GM18517 (cell line): ENCODE measurements around the gene TRIM71.
"Not testable (repeated sequence)": the region's sequence is repeated elsewhere in the genome, so short reads cannot be mapped to it uniquely, and the experiment has no call there.

Experiments
- ATAC-seq: cut with Tn5 transposase; IDR thresholded peaks from one replicate; pipeline ENCODE4 v1.9.1; 2021; ENCODE audit warnings: mild to moderate bottlenecking, moderate library complexity; ENCODE audit not compliant: unreplicated experiment

TRIM71 gene

DNA sequence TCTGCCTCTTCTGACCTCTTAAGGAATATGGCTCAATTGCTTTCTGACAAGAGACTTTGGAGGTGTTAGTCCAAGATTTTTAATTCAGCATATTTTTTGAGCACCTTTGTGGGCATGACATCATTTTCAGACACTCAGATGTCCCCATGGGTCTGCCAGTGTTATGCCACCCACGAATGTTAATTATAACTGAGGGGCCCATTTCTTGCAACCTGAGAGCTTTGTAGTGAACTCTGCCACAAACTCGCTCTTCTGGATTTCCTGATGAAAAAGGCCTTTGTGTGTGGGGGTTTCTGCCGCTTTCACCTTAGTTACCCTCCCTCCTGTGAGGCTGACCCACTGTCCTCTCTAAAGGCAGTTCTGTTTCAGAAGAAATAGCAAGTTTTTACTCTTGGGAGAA lies 69.1 kb downstream of the TRIM71 start:
- ATAC-seq: no peak

DNA sequence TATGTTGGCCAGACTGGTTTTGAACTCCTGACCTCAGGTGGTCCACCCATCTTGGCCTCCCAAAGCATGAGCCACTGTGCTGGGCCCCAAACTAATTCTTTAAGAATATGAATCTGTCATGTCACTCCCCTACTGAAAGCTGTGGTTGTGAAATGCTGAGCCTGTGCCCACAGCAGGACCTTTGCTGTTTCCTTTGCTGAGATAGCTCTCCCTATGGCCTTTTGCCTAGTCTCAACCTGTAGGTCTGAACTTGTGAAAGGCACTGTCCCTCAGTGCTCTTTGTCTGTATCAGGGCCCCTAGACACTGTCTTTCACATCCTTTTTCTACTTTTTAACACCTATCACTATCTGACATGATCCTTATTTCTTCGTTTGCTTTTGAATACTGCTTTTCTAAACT lies 70.9 kb downstream of the TRIM71 start:
- ATAC-seq: peak; percentile 94

DNA sequence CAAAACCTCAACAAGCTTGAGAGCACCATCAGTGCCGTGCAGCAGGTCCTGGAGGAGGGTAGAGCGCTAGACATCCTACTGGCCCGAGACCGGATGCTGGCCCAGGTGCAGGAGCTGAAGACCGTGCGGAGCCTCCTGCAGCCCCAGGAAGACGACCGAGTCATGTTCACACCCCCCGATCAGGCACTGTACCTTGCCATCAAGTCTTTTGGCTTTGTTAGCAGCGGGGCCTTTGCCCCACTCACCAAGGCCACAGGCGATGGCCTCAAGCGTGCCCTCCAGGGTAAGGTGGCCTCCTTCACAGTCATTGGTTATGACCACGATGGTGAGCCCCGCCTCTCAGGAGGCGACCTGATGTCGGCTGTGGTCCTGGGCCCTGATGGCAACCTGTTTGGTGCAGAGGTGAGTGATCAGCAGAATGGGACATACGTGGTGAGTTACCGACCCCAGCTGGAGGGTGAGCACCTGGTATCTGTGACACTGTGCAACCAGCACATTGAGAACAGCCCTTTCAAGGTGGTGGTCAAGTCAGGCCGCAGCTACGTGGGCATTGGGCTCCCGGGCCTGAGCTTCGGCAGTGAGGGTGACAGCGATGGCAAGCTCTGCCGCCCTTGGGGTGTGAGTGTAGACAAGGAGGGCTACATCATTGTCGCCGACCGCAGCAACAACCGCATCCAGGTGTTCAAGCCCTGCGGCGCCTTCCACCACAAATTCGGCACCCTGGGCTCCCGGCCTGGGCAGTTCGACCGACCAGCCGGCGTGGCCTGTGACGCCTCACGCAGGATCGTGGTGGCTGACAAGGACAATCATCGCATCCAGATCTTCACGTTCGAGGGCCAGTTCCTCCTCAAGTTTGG lies 72.9 kb downstream of the TRIM71 start:
- no peak for ATAC-seq

DNA sequence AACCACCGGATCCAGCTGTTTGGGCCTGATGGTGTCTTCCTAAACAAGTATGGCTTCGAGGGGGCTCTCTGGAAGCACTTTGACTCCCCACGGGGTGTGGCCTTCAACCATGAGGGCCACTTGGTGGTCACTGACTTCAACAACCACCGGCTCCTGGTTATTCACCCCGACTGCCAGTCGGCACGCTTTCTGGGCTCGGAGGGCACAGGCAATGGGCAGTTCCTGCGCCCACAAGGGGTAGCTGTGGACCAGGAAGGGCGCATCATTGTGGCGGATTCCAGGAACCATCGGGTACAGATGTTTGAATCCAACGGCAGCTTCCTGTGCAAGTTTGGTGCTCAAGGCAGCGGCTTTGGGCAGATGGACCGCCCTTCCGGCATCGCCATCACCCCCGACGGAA lies 73.6 kb downstream of the TRIM71 start:
- no peak for ATAC-seq

DNA sequence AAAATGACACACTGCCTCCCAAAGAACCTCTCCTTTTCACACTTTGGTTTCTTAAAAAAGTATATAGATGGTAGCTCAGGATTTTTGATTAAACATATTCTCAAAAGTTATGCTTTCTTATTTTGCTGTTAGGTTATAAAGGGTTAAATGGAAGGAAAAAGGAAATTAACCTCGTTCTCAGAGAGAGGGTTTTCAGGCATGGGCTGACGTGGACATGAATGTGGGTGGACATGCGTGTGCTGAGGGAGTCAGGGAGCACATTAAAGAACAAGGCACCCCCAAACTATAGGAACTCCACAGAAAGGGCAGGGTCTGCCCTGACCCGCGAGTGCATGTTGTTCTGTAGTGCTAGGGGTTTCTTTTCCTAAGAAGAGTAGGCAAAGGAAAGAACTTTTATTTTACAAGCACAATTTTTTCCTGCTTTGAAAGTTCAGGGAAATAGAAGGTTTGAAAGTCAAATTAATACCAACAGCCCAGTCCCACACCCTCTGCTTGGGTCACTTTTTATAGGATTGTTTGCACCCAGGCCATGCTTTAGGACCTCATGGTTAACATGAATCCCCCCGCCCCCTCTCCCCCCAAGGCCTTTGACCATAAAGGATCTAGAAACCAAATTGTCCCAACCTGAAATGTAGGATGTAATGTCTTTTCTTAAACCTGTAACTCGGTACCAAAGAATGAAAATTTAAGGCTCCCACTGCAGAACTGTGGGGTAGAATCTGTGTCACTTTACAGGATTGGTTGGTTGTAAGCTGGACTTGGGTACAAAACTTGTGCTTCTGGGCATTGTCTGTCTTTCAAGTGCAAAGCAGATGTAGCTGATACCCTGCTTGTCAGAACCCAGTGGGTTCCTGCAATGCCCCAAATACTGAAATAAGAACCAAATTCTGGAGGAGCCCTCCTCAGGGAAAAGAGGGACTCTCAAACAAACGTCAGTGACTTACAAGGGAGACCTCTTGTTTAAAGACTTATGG lies 75.1 kb downstream of the TRIM71 start:
- ATAC-seq: no peak

DNA sequence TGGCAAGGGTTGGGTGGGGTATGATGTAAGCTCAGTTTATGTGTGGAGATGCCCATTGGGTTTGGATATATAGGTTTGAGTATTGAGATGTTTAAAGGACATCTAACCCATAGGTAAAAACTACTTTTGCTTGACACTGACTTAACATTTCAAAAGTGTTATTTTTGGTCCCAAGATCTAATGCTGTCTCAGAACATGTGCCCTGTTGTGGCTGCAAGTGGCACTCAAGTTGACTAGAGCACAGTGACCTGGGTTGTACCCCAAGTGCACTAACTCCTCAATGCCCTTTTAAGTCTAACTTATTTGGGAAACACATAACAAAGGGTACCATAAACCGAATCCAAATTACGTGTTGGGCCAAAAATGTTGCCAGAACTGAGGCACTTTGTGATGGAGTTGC lies 77.2 kb downstream of the TRIM71 start:
- no peak for ATAC-seq

DNA sequence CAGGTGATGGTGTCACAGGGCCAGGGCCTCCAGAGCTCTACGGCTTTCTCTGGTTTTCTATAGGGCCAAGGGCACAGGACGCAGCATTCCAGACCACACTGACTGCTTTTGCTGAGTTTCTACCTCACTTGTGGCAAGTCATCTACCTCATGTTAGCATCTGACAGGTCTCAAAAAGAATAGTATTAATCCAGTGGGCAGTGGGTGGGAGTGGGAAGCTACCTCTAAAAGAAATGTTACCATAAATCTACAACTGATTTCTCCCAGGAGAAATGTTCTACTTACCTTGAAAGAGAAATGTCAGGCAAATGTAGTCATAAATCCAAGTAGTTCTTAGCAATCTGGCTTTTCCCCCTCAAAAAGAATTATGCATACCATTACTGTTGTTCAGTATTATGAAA lies 77.9 kb downstream of the TRIM71 start:
- no peak for ATAC-seq

DNA sequence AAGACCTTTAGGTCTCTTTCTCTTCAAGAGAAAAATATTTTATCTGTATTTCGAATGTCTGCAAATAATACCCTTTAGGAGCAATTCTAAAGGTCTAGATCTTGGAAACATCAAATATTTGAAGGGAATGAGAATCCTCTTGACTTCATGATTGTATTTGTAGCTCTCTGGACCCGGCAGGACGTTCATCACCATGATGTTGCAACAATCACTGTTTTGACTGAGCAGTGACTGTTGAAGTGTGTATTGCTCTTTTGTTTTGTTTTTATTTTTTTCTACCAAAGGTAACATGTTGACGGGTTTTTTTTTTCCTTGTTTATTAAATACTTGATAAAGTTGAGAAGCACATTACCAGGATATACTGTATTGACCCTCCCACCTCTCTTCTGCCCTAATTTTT lies 78.3 kb downstream of the TRIM71 start:
- no peak for ATAC-seq

DNA sequence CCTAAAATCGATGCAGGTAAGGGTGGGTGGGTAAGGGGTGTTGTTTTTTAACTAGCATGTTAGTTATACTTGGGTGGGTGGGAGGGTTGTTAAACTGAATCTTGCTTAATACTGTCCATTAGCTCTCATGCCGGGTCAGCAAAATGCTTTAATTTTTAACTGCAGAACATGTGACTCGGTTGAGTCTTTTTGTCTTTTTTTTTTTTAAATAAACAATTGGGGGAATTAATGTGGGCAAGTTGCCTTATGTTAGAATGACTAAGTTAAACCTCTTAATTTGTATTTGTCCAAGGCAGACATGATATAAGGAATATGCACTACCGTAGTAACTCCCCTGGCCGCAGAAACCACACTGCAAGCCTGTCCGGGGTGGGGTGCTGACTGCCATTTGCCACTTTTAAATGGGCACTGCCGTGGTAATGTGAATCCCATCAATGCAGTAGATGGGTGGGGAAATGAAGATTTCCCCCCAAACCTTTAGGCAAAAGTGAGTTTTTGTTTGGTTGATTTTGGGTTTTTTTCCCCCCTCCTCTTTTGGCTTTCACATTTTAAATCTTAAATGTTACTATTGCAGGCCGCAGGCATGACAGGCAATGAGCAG lies 79.3 kb downstream of the TRIM71 start:
- no peak for ATAC-seq

DNA sequence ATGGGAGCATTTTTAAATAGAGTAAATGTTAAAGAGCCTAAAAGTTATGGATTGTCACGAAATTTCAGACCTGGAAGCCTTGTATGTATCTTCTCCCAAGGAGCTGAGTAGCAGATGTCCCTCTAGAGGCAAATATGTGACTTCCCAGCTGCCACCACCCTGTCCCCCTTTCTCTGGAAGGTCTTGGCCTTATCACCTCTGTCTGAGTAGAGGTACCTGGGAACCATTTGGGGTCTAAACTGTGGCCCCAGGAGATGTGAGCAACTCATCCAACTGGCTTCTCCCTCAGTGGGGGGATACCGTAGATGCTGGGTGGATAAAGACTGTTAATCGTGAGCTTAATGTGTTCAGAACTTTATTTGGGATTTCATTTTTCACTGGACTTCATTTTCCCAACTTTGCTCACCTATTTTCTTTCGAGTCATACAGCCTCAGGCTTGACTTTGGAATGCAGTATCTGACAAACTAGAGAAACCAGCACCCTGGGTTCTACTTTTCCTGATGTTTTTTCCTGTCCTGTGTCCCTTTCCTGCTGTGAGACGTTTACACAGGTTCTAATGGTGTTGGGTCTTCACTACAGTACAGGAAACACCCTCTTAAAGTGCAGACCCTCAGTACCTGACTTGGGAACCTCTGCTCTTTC lies 80.3 kb downstream of the TRIM71 start:
- ATAC-seq: no peak

DNA sequence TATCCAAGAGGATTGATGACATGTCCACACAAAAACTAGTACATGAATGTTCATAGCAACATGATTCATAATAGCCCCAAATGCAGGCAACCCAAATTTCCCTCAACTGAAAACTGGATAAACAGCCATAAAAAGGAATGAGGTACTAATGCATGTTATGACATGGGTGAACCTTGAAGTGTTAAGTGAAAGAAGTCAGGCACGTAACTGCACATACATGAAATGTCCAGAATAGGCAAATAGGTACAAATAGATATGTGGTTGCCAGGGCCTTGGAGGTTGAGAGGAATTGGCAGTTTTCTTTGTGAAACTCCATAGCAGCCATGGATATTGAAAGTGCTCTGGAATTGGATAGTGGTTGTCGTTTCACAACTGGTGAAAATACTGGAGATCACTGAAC lies 81.5 kb downstream of the TRIM71 start:
- ATAC-seq: no peak

DNA sequence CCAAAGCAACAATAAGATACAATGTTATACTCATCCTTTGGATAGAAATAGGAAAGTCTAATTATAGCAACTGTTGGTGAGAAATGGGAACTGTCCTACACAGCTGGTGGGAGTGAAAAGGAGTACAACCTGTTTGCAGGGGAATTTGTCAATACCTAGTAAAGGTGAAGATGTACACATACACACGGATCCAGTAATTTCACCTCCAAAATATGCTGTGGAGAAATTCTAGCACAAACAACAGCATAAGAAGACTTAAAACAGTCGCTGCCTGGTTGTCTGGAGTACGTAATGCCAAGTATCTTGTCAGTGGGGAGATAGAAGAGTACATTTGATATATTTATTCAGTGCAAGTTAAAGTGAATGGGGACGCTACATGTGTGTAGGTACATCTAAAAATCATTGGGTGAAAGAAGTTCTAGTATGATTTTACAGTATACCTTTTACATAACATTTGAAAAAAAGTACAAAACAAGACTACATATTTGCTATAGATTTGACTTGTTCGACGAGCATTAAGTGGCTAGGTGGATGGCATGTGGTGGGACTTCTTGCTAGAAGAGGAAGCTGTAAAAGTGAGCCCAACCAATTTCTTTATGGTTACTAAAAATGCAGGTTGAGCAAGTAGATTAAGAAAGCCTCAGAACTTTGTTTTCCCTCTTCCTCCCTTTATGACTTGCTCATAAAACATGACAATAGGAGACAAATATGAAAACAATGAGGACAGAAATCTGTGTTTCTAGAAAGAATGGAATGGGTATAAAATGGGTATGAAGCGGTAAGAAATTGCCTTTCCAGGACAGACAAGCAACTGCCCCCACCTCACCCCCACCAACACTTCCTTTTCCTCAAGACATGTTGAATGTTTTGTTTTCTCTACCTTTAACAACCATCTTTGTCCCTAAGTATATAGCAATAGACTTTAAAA lies 83.5 kb downstream of the TRIM71 start:
- no peak for ATAC-seq

DNA sequence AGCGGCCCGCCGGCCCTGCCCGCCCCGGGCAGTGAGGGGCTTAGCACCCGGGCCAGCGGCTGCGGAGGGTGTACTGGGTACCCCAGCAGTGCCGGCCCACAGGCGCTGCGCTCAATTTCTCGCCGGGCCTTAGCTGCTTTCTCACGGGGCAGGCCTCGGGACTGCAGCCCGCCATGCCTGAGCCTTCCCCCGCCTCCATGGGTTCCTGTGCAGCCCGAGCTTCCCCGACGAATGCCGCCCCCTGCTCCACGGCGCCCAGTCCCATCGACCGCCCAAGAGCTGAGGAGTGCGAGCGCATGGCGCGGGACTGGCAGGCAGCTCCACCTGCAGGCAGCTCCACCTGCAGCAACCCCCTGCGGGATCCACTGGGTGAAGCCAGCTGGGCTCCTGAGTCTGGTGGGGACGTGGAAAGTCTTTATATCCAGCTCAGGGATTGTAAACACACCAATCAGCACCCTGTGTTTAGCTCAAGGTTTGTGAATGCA lies 85.1 kb downstream of the TRIM71 start:
- ATAC-seq: not testable (repeated sequence)

DNA sequence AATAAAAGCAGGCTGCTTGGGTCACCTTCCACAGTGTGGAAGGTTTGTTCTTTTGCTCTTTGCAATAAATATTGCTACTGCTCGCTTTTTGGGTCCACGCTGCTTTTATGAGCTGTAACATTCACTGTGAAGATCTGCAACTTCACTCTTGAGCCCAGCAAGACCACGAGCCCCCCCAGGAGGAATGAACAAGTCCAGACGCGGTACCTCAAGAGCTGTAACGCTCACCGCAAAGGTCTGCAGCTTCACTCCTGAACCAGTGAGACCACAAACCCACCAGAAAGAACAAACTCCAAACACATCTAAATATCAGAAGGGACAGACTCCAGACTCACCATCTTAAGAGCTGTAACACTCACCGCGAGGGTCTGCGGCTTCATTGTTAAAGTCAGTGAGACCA lies 86.2 kb downstream of the TRIM71 start:
- ATAC-seq: no peak

DNA sequence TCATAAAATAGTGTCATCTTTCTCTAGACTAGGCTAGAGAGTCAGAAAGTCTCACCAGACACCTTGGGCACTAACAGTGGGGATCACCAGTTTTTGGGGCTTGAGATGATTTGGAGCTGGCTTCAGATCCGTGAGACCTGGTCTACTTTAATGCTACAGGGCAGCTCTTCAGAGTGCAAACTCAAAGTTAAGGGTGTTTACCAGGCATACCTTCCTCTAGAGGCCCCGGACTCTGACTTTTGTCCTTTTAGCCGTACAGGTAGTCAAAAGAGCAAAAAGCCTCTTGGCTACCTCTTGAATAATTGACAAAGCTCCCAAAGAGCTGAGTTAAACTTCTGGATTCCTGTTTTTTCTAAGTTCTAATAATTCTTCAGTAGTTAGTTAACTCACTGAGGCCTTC lies 92.2 kb downstream of the TRIM71 start:
- no peak for ATAC-seq

DNA sequence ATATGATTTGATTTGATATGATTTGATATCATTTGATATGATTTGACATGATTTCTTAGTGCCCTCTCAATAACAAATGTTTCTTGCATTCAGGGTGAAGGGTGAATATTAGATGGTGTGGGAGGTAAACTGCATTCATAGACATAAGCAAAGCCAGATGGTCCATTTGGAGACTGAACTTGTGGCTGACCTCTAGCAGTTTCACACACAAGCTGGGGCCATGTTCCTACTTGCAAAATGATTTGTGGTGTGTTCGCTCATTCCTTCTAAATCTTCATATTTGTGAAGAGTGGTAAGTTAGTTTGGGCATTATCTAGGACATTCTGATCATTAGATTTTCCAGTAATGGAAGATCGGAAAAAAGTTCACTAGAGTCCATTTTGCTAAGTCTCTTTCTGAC lies 93.2 kb downstream of the TRIM71 start:
- ATAC-seq: no peak

DNA sequence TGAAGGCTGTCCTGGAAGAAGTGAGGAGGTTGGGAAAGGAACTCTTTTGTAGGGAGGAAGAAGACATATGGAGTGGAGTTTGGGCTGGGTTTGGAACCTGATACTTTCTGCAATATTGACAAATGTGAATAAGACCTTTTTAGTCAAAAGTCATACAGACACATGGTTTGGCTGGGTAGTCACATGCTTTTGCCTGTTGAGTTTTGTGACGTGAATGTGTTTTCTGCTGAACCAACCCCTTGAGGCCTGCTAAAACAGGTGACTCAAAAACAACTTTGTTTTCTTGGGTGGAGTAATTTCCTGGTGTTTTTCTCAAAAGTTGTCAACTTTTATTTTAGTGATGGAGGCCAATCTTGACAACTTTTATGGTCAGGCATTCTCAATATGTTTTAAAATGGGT lies 94.2 kb downstream of the TRIM71 start:
- no peak for ATAC-seq

DNA sequence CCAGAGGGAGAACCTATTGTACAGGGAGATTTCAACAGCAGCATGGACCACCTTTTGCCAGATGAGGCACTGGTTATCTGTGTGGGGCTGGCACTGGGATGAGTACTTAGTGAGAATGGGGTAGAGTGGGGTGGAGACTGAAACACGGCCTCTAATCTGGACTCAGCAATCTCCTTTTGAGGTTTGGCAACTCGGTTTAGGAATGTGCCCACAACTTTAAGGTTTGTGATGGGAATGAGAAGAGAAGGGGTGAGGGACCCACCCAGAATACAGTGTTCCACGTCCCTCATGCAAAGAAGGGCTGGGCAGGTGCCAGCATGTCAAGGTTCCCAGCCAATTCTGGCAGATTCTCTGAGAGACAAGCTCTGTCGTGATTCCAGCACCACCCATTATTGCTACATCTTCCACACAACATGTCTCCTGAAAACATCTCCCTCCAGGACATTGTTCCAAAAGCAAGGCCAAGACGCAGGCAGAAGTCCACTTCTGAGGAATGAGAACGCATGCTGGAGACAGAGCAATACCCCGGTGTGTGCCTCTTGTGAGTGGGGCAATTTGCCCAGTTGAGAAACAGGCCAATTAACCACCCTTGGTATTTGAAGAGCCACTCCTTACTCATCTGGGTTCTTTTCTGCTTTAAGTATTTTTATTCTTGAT lies 96.1 kb downstream of the TRIM71 start:
- ATAC-seq: no peak

DNA sequence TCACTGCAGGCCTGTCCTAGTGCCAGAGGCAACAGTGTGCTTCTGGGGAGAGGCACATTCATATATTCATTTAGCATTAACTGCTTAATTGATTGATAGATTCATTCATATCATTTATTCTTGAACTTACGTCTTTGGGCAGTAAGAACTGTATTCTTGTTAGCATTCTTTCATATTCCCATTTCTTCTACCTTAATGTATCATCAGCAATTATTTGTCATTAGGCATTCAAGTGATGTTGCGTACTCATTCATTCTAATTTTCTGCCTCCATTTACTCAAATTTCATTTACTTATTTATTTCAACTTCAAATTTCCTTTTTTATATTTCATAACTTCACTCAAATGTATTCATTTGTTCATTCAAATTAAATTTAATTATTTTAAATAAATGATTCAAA lies 102.1 kb downstream of the TRIM71 start:
- ATAC-seq: no peak
